H9 (cell line): Measurements from ENCODE around the gene MUC4. TPM values are rescaled to one million over a fixed set of nuclear protein-coding genes. Genes with fewer than 3 reads are reported as not detected.

ENCODE experiments used
- DNase-seq: peaks from one replicate; pipeline ENCODE4 v3.0.0-alpha.2; 2017
- H2AFZ ChIP-seq: one replicate; pipeline ENCODE4 v1.6.1; 2013; ENCODE audit warnings: mild to moderate bottlenecking, low read length, control low read depth, moderate library complexity
- H2AK5ac ChIP-seq: 2 replicates; pipeline ENCODE4 v1.6.1; 2013; ENCODE audit warnings: low read length, control low read depth, mixed read lengths; ENCODE audit not compliant: insufficient read length
- H2BK120ac ChIP-seq: one replicate; pipeline ENCODE4 v1.6.1; 2013; ENCODE audit warnings: low read depth, mild to moderate bottlenecking, low read length, control low read depth, inconsistent platforms; ENCODE audit not compliant: poor library complexity, severe bottlenecking
- H2BK12ac ChIP-seq: 2 replicates; pipeline ENCODE4 v1.6.1; 2013; ENCODE audit warnings: low read length, control low read depth, mixed read lengths, low read depth; ENCODE audit not compliant: insufficient read length
- H2BK15ac ChIP-seq: 2 replicates; pipeline ENCODE4 v1.6.1; 2013; ENCODE audit warnings: low read depth, low read length, control low read depth
- H2BK20ac ChIP-seq: one replicate; pipeline ENCODE4 v1.6.1; 2013; ENCODE audit warnings: low read depth, mild to moderate bottlenecking, low read length, control low read depth, inconsistent platforms; ENCODE audit not compliant: poor library complexity, severe bottlenecking
- H2BK5ac ChIP-seq: 2 replicates; pipeline ENCODE4 v1.6.1; 2013; ENCODE audit warnings: low read length, control low read depth, mixed read lengths; ENCODE audit not compliant: insufficient read length
- H3K14ac ChIP-seq: 2 replicates; pipeline ENCODE4 v1.6.1; 2013; ENCODE audit warnings: low read length, control low read depth; ENCODE audit not compliant: insufficient read depth
- H3K18ac ChIP-seq: 2 replicates; pipeline ENCODE4 v1.6.1; 2013; ENCODE audit warnings: low read depth, mild to moderate bottlenecking, mixed read lengths, low read length, control low read depth; ENCODE audit not compliant: insufficient read length
- H3K23ac ChIP-seq: 2 replicates; pipeline ENCODE4 v1.6.1; 2013; ENCODE audit warnings: low read length, control low read depth, mixed read lengths, low read depth; ENCODE audit not compliant: insufficient read length
- H3K23me2 ChIP-seq: 2 replicates; pipeline ENCODE4 v1.6.1; 2013; ENCODE audit warnings: low read depth, mild to moderate bottlenecking, mixed read lengths, low read length, control low read depth; ENCODE audit not compliant: insufficient read length, poor library complexity, severe bottlenecking
- H3K27ac ChIP-seq: 2 replicates; pipeline ENCODE4 v1.5.1; 2013; ENCODE audit warnings: low read length, control low read depth, mixed read lengths, low read depth; ENCODE audit not compliant: insufficient read length
- H3K27me3 ChIP-seq: 2 replicates; pipeline ENCODE4 v1.6.1; 2013; ENCODE audit warnings: low read length, control low read depth, inconsistent platforms; ENCODE audit not compliant: insufficient read depth
- H3K4ac ChIP-seq: 2 replicates; pipeline ENCODE4 v1.6.1; 2013; ENCODE audit warnings: low read depth, mild to moderate bottlenecking, control low read depth, inconsistent platforms, low read length, moderate library complexity
- H3K4me1 ChIP-seq: 2 replicates; pipeline ENCODE4 v1.6.1; 2013; ENCODE audit warnings: low read length, control low read depth, inconsistent platforms; ENCODE audit not compliant: insufficient read depth
- H3K4me2 ChIP-seq: 2 replicates; pipeline ENCODE4 v1.6.1; 2013; ENCODE audit warnings: low read length, control low read depth, mixed read lengths; ENCODE audit not compliant: insufficient read length, insufficient read depth
- H3K56ac ChIP-seq: 2 replicates; pipeline ENCODE4 v1.6.1; 2013; ENCODE audit warnings: low read depth, mild to moderate bottlenecking, mixed read lengths, low read length, control low read depth; ENCODE audit not compliant: insufficient read length
- H3K79me1 ChIP-seq: 2 replicates; pipeline ENCODE4 v1.6.1; 2013; ENCODE audit warnings: low read depth, mild to moderate bottlenecking, moderate library complexity, low read length, control low read depth, inconsistent platforms; ENCODE audit not compliant: insufficient read depth, poor library complexity, severe bottlenecking
- H3K79me2 ChIP-seq: 2 replicates; pipeline ENCODE4 v1.6.1; 2013; ENCODE audit warnings: low read length, control low read depth, inconsistent platforms; ENCODE audit not compliant: insufficient read depth
- H3K9ac ChIP-seq: 2 replicates; pipeline ENCODE4 v1.6.1; 2013; ENCODE audit warnings: low read length, control low read depth, mixed read lengths; ENCODE audit not compliant: insufficient read length; ENCODE audit errors: extremely low read depth
- H3K9me3 ChIP-seq: one replicate; pipeline ENCODE4 v1.6.1; 2013; ENCODE audit warnings: low read depth, low read length, inconsistent platforms; ENCODE audit not compliant: control insufficient read depth
- H3T11ph ChIP-seq: one replicate; pipeline ENCODE4 v1.6.1; 2013; ENCODE audit warnings: mild to moderate bottlenecking, low read length, control low read depth, inconsistent platforms
- H4K20me1 ChIP-seq: one replicate; pipeline ENCODE4 v1.6.1; 2013; ENCODE audit not compliant: control insufficient read depth, insufficient read length, insufficient read depth
- H4K5ac ChIP-seq: 2 replicates; pipeline ENCODE4 v1.6.1; 2013; ENCODE audit warnings: low read depth, mild to moderate bottlenecking, mixed read lengths, low read length, control low read depth; ENCODE audit not compliant: insufficient read length
- H4K8ac ChIP-seq: replicated peaks from 2 replicates; pipeline ENCODE4 v1.6.1; 2013; ENCODE audit warnings: low read length, control low read depth, mixed read lengths, low read depth; ENCODE audit not compliant: insufficient read length
- H4K91ac ChIP-seq: 2 replicates; pipeline ENCODE4 v1.6.1; 2013; ENCODE audit warnings: low read depth, mild to moderate bottlenecking, moderate library complexity, mixed read lengths, low read length, control low read depth; ENCODE audit not compliant: insufficient read length
- H3K27ac Mint-ChIP-seq, 3 experiments: 2 replicates in 2 of 3; 3 replicates in 1 of 3; pipeline ENCODE4 v1.8.0; 2020 to 2021; ENCODE audit warnings: mixed read lengths in 3 of 3, mild to moderate bottlenecking in 1 of 3, moderate library complexity in 1 of 3
- H3K27me3 Mint-ChIP-seq: 2 replicates; pipeline ENCODE4 v1.8.0; 2021; ENCODE audit warnings: low read depth, mild to moderate bottlenecking, moderate library complexity, mixed read lengths
- H3K36me3 Mint-ChIP-seq, 3 experiments: 2 replicates in 2 of 3; 3 replicates in 1 of 3; pipeline ENCODE4 v1.8.0; 2020 to 2021; ENCODE audit warnings: low read depth in 3 of 3, mixed read lengths in 3 of 3; ENCODE audit not compliant: insufficient read depth in 1 of 3
- H3K4me1 Mint-ChIP-seq, 2 experiments: 2 replicates each; pipeline ENCODE4 v1.8.0; 2020; ENCODE audit warnings: mixed read lengths in 2 of 2
- H3K4me3 Mint-ChIP-seq, 2 experiments: 2 replicates in 1 of 2; 3 replicates in 1 of 2; pipeline ENCODE4 v1.8.0; 2020 to 2021; ENCODE audit warnings: mild to moderate bottlenecking in 2 of 2, mixed read lengths in 2 of 2, moderate library complexity in 1 of 2
- H3K9me3 Mint-ChIP-seq, 2 experiments: 2 replicates in 1 of 2; 3 replicates in 1 of 2; pipeline ENCODE4 v1.8.0; 2020; ENCODE audit warnings: mild to moderate bottlenecking in 2 of 2, mixed read lengths in 2 of 2, moderate library complexity in 1 of 2
- CTCF ChIP-seq: fragments of 200-600 bp; sonication (generic); conservative IDR thresholded peaks from 3 replicates; pipeline ENCODE4 v1.8.0; 2021; ENCODE audit warnings: antibody characterized with exemption, mild to moderate bottlenecking
- WGBS: extraction: QIAGEN DNeasy Blood & Tissue Kit; methylation state at CpG from one replicate; pipeline ENCODE4 v1.1.7; 2013; ENCODE audit warnings: missing lambda C conversion rate, low lambda C conversion rate, mixed read lengths; ENCODE audit not compliant: insufficient read length; ENCODE audit errors: extremely low coverage; 5-methylcytosine and 5-hydroxymethylcytosine counted together
- total RNA-seq: library from RNA; stranded (reverse); gene quantifications from 2 replicates; pipeline ENCODE4 v1.2.1, GENCODE V29; 2021

MUC4 gene
- total RNA-seq, 1 experiment from 2014 or later = 1.2 TPM

- Histone ChIP-seq H3T11ph (no peak overlapping the region), H3K27me3 (no peaks in the 10 kb centered on the region), H2BK15ac (no peak overlapping the region), H3K9ac (no peak overlapping the region), H3K14ac (no peak overlapping the region), H4K20me1 (peaks cover 2% of the 10 kb centered on the region), H4K91ac (no peak overlapping the region), H4K8ac (no peak overlapping the region), H3K79me2 (no peaks in the 10 kb centered on the region), H3K23me2 (no peaks in the 10 kb centered on the region), H2BK120ac (no peak overlapping the region), H3K4ac (no peak overlapping the region), H3K79me1 (no peaks in the 10 kb centered on the region), H2AFZ (no peak overlapping the region), H3K23ac (no peak overlapping the region), H2AK5ac (no peak overlapping the region), H3K56ac (no peak overlapping the region), H2BK12ac (no peak overlapping the region), H3K4me2 (no peak overlapping the region), H3K9me3 (no peaks in the 10 kb centered on the region), H3K18ac (no peak overlapping the region), H4K5ac (no peak overlapping the region), H2BK5ac (no peak overlapping the region), H3K27ac (no peak overlapping the region), H2BK20ac (no peak overlapping the region), H3K4me1 (peaks cover 4% of the 10 kb centered on the region; the same call in 1 of the 2 replicates)
- H3K4me3 Mint-ChIP-seq = no peak overlapping the region
- peaks cover 25 to 26% of the 10 kb centered on the region in 2 experiments for H3K4me1 Mint-ChIP-seq
- peaks cover 0 to 11% (median 3%) of the 10 kb centered on the region in 3 experiments; a peak in 4 of 7 replicates for H3K36me3 Mint-ChIP-seq
- WGBS = no CpG with 5 or more reads among the region's 6 CpGs
- H3K9me3 Mint-ChIP-seq = peaks cover 3 to 7% of the 10 kb centered on the region in 2 experiments
- TF ChIP-seq CTCF = no peak
- H3K27me3 Mint-ChIP-seq = peaks cover 57% of the 10 kb centered on the region
- H3K27ac Mint-ChIP-seq = no peak overlapping the region; a peak in 1 of 7 replicates
- DNase-seq = no peak
Measured at GRCh38 chr3:195708626-195709481, 102.9 kb downstream of the MUC4 start.
